Pons (tissue), 1 donor: ENCODE results near the gene NRDE2.

ENCODE experiments used
- DNase-seq: peaks from one replicate; pipeline ENCODE4 v3.0.0-alpha.2; 2016; ENCODE audit warnings: low spot score

Gene NRDE2, protein sequence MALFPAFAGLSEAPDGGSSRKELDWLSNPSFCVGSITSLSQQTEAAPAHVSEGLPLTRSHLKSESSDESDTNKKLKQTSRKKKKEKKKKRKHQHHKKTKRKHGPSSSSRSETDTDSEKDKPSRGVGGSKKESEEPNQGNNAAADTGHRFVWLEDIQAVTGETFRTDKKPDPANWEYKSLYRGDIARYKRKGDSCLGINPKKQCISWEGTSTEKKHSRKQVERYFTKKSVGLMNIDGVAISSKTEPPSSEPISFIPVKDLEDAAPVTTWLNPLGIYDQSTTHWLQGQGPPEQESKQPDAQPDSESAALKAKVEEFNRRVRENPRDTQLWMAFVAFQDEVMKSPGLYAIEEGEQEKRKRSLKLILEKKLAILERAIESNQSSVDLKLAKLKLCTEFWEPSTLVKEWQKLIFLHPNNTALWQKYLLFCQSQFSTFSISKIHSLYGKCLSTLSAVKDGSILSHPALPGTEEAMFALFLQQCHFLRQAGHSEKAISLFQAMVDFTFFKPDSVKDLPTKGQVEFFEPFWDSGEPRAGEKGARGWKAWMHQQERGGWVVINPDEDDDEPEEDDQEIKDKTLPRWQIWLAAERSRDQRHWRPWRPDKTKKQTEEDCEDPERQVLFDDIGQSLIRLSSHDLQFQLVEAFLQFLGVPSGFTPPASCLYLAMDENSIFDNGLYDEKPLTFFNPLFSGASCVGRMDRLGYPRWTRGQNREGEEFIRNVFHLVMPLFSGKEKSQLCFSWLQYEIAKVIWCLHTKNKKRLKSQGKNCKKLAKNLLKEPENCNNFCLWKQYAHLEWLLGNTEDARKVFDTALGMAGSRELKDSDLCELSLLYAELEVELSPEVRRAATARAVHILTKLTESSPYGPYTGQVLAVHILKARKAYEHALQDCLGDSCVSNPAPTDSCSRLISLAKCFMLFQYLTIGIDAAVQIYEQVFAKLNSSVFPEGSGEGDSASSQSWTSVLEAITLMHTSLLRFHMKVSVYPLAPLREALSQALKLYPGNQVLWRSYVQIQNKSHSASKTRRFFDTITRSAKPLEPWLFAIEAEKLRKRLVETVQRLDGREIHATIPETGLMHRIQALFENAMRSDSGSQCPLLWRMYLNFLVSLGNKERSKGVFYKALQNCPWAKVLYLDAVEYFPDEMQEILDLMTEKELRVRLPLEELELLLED

GRCh38 chr14:90331497-90332270 is at the start of gene NRDE2:
Gene NRDE2 (minus strand): TSS chr14:90331941. CDS start chr14:90331904, 37 bp downstream.
- DNase-seq = peak; percentile 97

- peak; percentile 96 for DNase-seq
Observed at GRCh38 chr14:90381011-90381786, 49.5 kb upstream of the NRDE2 start.

DNA sequence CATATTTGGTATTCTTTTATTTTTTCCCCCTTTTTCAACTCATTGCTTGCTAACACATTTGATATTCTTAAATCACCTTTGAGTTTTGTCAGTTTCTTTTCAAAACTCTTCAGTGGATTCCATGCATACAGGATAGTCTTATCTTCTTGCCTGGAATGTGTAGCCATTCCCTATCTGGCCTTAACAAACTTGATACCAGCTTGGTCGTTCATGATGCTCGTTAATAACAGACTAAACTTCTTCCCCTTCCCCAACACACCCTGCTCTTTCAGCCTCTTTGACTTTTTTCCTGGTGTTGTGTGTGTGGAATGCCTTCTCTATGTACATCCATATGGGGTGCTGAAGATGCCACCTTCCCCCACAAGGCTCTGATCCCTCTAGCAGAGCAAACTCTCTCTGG is 47.4 kb upstream of the NRDE2 start:
- no peak for DNase-seq

GRCh38 chr14:90378249-90378648 is 46.5 kb upstream of the NRDE2 start:
- DNase-seq = no peak

- no peak for DNase-seq
Observed at GRCh38 chr14:90375934-90376333, 44.2 kb upstream of the NRDE2 start.

DNA sequence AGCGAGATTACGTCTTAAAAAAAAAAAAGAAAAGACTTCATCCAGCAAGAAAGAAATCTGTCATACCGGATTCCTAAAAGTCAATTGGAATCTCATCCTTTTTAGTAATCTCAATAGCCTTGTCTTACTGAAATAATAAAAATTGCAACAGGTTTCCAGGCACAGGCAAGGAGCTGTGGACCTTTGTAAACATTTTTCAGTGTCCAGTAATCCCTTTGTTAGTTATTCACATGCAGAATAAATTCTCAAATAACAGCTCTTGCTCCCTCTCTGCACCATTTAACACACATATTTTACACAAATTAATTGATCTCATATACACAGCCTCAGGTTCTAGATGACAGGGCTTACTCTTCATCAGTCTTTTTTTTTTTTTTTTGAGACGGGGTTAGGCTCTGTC is 43.1 kb upstream of the NRDE2 start:
- no peak for DNase-seq

DNA sequence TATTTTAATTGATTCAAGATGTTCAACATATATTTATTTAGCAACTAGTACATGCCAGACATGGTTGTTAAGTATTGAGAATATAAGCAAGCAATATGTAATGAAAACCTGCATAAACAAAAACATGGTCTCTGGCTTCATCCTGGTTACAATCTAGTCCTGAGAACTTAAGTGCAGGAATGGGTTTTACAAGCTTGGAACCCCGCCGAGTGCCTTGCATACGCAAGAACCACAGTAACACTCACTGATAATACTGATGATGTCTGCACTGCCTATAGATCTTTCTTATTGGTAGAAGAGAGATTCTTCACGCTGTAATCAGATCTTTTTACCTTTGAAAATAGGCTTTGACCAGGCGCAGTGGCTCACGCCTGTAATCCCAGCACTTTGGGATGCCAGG is 42.1 kb upstream of the NRDE2 start:
- no peak for DNase-seq

DNA sequence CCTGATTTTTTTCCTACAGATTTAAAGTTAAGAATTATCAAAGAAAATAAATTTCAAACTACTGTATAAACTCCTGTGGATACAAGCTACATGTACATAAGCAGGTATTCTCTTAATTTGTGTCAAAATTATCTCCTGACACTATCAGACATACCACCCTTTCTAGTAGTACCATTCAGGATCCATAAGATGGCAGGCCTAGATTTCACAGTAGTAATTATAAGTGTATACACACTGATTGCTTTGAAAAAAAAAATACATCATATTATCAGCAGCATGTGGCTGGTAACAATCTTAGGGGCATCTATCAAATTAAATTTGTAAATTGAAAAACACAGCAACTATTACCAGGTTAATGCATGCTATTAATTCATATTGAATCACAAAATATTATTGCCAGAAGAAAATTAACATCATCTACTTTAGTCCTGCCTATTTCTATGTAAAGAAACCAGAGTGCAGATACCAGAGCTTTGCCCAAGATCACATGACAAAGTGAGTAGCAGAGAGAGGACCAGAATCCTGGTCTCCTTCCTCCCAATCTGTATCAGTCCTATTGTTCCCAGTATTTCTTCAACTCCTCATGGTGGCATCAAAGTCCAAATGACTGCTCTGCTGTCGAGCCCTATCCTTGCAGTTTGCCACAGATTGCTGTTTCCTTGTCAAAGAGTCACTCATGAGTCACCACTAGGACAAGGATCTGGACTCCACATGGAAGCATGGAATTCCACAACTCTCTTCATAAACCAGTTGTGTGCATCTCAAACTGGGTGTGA is 37.4 kb upstream of the NRDE2 start:
- peak; percentile 88 for DNase-seq

GRCh38 chr14:90362558-90362896 is 30.8 kb upstream of the NRDE2 start:
- no peak for DNase-seq

DNA sequence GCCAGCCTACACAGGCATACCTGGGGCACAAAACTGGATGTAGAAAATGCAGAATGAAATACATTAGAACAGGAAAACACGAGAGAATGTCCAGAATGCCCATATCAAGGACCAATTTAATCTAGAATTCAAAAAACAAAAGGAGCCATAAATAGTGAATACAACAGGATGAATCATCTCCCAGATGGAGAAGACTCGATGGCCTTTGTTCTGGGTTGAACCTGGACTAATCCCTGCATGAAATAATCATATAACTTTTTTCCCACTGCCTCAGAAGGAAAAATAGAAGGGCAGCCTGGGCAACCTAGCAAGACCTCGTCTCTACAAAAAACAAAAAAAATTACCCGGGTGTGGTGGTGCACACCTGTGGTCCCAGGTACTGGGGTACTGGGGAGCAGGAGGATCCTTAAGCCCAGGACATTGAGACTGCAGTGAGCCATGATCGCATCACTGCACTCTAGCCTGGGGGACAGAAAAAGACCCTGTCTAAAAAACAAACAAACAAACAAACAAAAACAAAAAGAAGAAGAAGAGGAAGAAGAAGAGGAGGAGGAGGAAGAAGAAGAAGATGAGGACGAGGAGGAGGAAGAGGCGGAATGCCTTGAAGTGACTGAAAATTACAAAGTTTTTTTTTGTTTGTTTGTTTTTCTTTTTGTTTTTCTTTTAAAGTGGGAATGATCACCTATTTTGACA is 30.3 kb upstream of the NRDE2 start:
- no peak for DNase-seq

- no peak for DNase-seq
Observed at GRCh38 chr14:90358359-90358758, 26.6 kb upstream of the NRDE2 start.

GRCh38 chr14:90356925-90357324 is 25.2 kb upstream of the NRDE2 start:
- no peak for DNase-seq

DNA sequence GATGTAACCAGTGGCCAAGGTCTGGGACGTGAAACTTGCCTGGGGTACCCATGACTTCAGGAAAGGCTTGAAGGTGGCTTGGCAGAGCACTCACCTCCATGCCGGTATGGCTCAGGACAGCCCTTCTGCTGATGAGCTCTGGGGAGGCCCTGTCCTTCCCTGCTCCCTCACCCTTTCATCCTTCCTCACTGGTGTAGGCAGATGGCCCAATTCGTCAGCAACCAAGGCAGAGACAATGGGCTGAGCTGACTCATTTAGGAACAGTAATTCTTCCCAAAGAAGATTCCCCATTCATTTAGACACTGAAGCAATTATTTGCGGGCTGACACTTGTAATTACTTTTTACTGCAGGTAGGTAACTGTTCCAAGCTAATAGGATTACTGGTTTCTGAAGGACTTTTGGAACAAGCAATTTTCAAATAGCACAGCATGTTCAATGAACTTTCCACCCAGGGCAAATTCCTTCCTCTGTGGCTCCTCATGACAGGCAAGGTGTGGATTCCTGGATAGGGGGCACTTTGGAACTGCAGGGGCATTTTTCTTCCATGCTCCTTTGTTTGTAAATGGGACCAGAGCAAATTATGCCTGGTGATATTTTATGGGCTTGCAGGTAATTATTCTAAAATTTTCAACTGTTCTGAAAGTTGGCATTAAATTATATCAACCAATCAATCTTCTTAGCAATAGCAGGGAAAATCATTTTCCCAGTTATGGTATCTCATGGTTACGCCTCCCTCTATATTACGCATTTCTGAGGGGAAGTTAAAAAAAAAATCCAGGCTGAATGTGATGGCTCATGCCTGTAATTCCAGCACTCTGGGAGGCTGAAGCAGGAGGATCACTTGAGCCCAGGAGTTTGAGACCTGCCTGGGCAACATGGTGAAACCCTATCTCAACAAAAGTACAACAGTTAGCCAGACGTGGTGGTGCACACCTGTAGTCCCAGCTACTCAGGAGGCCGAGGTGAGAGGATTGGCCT is 24.1 kb upstream of the NRDE2 start:
- no peak for DNase-seq

- DNase-seq = no peak
Observed at GRCh38 chr14:90354551-90355298, 23.0 kb upstream of the NRDE2 start.

DNA sequence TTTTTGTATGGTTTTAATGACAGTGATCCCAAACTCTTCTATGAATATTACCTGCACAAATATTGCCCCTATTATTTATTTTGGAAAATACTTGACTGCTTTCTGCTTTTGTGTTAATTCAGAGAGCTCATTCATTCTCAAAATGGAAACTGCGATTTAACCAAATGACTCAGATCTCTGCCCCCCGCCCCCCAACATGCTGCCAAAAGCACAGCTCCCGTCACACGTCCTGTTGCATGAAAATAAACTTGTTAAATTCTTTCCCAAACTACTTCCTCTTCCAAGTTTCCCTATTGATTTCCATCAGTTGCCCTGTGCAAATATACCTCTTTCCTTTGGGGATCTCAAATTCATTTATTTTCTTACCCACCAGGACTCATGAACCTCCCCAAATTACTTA is 18.0 kb upstream of the NRDE2 start:
- DNase-seq = no peak

DNA sequence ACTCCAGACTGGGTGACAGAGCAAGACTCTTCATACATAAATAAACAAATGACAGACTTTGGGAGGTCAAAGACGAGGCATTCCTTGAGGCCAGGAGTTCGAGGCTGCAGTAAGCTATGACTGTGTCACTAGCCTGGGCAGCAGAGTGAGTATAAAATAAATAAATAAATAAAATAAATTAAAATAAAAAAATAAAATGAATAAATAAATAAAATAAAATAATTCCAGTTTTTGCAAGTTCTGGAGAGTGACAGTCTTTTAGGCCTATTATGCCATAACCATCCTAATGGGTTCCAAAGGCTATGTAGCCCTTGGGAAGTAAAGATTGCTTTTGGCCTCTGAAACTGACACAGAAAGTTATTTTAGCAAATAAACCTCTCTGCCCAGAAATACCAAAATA is 16.5 kb upstream of the NRDE2 start:
- no peak for DNase-seq

GRCh38 chr14:90345239-90345557 is 13.5 kb upstream of the NRDE2 start:
- no peak for DNase-seq
